Endothelial cell of umbilical vein (primary cell): Measurements from ENCODE around the gene VWA1. TPM values are rescaled to one million over a fixed set of nuclear protein-coding genes. Genes with fewer than 3 reads are reported as not detected.
"Not testable (repeated sequence)": the region's sequence is repeated elsewhere in the genome, so short reads cannot be mapped to it uniquely, and the experiment has no call there.

Source experiments
- BruUV-seq: library from RNA; stranded (reverse); fragments of 400-500 nt; replicated peaks from 2 replicates; lab custom pipeline; 2021; lab: Mats Ljungman, UMichigan
- CTCF ChIA-PET: fragments of 300-600, 350-600 bp; sonication (Branson Sonifier 250); formaldehyde crosslinking; loops from one replicate; lab custom pipeline; 2021; ENCODE audit warnings: antibody characterized with exemption, inconsistent platforms; lab: Charles Lee
- POLR2A ChIA-PET: fragments of 300-600, 350-600 bp; sonication (Branson Sonifier 250); formaldehyde crosslinking; loops from one replicate; lab custom pipeline; 2021; ENCODE audit warnings: antibody characterized with exemption, inconsistent platforms; lab: Charles Lee
- DNase-seq: peaks from one replicate; pipeline ENCODE4 v3.0.0-alpha.2; 2011; ENCODE audit warnings: low read depth, low spot score
- FAIRE-seq: peaks from 2 replicates; lab custom pipeline; 2011; peaks lifted over from hg19 to GRCh38; lab: Jason Lieb, UNC
- H2AFZ ChIP-seq: 2 replicates; pipeline ENCODE4 v1.6.0; 2012; ENCODE audit warnings: low read depth, low read length, control low read depth, inconsistent platforms
- H3K27ac ChIP-seq: 2 replicates; pipeline ENCODE4 v1.5.1; 2011; ENCODE audit warnings: low read depth, mild to moderate bottlenecking, control low read depth, low read length, moderate library complexity; ENCODE audit not compliant: insufficient read depth
- H3K27me3 ChIP-seq, 2 experiments: 2 replicates each; pipeline versions ENCODE4 v1.6.0 to v1.6.1; 2011; ENCODE audit warnings: low read length in 2 of 2, mixed read lengths in 1 of 2; ENCODE audit not compliant: control insufficient read depth in 2 of 2, insufficient read depth in 2 of 2
- H3K36me3 ChIP-seq, 2 experiments: 2 replicates in 1 of 2; 3 replicates in 1 of 2; pipeline ENCODE4 v1.5.1; 2011; ENCODE audit warnings: low read length in 2 of 2, mild to moderate bottlenecking in 1 of 2, moderate library complexity in 1 of 2; ENCODE audit not compliant: control insufficient read depth in 2 of 2, insufficient read depth in 2 of 2; ENCODE audit errors: extremely low read depth in 1 of 2
- H3K4me1 ChIP-seq: 3 replicates; pipeline ENCODE4 v1.5.1; 2011; ENCODE audit warnings: mild to moderate bottlenecking, low read length; ENCODE audit not compliant: control insufficient read depth, insufficient read depth; ENCODE audit errors: extremely low read depth
- H3K4me2 ChIP-seq: 2 replicates; pipeline ENCODE4 v1.6.1; 2011; ENCODE audit warnings: low read length, control low read depth, mixed read lengths; ENCODE audit not compliant: insufficient read depth
- H3K4me3 ChIP-seq, 3 experiments: fragments of 200-600 bp in 1 of 3; sonication (generic), shearing (Covaris generic) in 1 of 3; replicated peaks in 1 of 3; 2 replicates each; pipeline ENCODE4 v1.5.1; 2011 to 2016; ENCODE audit warnings: control low read depth in 3 of 3, low read length in 3 of 3, mild to moderate bottlenecking in 2 of 3, inconsistent platforms in 1 of 3, low read depth in 1 of 3, moderate library complexity in 1 of 3; ENCODE audit not compliant: insufficient read depth in 1 of 3
- H3K79me2 ChIP-seq: 2 replicates; pipeline ENCODE4 v1.6.0; 2012; ENCODE audit warnings: low read length, inconsistent platforms; ENCODE audit not compliant: control insufficient read depth, insufficient read depth
- H3K9ac ChIP-seq: replicated peaks from 2 replicates; pipeline ENCODE3; 2011; ENCODE audit warnings: low read length, control low read depth; ENCODE audit not compliant: insufficient read depth; ENCODE audit errors: extremely low read depth
- H3K9me1 ChIP-seq: replicated peaks from 3 replicates; pipeline ENCODE4 v1.6.0; 2011; ENCODE audit warnings: mild to moderate bottlenecking, low read length; ENCODE audit not compliant: control insufficient read depth, insufficient read depth; ENCODE audit errors: extremely low read depth
- H3K9me3 ChIP-seq: replicated peaks from 2 replicates; pipeline ENCODE4 v1.5.1; 2012; ENCODE audit warnings: low read length, inconsistent platforms; ENCODE audit not compliant: control insufficient read depth, insufficient read depth
- H4K20me1 ChIP-seq: replicated peaks from 2 replicates; pipeline ENCODE3; 2011; ENCODE audit warnings: mild to moderate bottlenecking, low read length; ENCODE audit not compliant: control insufficient read depth, insufficient read depth; ENCODE audit errors: extremely low read depth
- CTCF ChIP-seq, 2 donors: IDR thresholded peaks; 1 replicate in 1 of 2; 2 replicates in 1 of 2; pipeline ENCODE4 v1.5.1; 2011; ENCODE audit warnings: low read length in 2 of 2, mild to moderate bottlenecking in 2 of 2, moderate library complexity in 2 of 2, control low read depth in 1 of 2, inconsistent platforms in 1 of 2, low read depth in 1 of 2; ENCODE audit not compliant: insufficient read depth in 1 of 2; ENCODE audit errors: extremely low read depth in 1 of 2
- EZH2 ChIP-seq: IDR thresholded peaks from 2 replicates; pipeline ENCODE4 v1.6.1; 2012; ENCODE audit warnings: borderline replicate concordance, low read depth, mild to moderate bottlenecking, moderate library complexity, low read length, inconsistent platforms; ENCODE audit not compliant: severe bottlenecking
- FOS ChIP-seq: IDR thresholded peaks from 2 replicates; pipeline ENCODE4 v1.6.1; 2011; ENCODE audit warnings: mild to moderate bottlenecking, low read length, moderate library complexity, borderline replicate concordance; ENCODE audit not compliant: insufficient read depth
- GATA2 ChIP-seq: IDR thresholded peaks from 2 replicates; pipeline ENCODE4 v1.7.0; 2011; ENCODE audit warnings: low read depth, mild to moderate bottlenecking, moderate library complexity, mixed read lengths, low read length; ENCODE audit not compliant: insufficient read length, insufficient read depth
- JUN ChIP-seq: IDR thresholded peaks from 2 replicates; pipeline ENCODE4 v1.6.1; 2011; ENCODE audit warnings: borderline replicate concordance, low read depth; ENCODE audit not compliant: insufficient read length, insufficient read depth
- MAX ChIP-seq: IDR thresholded peaks from 2 replicates; pipeline ENCODE4 v1.6.1; 2011; ENCODE audit not compliant: insufficient read depth, insufficient read length
- MYC ChIP-seq: IDR thresholded peaks from one replicate; pipeline ENCODE4 v1.6.1; 2011; ENCODE audit warnings: mild to moderate bottlenecking, low read depth, low read length
- POLR2A ChIP-seq: IDR thresholded peaks from 2 replicates; pipeline ENCODE4 v1.6.1; 2012; ENCODE audit warnings: low read depth, mild to moderate bottlenecking, control low read depth, low read length
- POLR2AphosphoS5 ChIP-seq: IDR thresholded peaks from 2 replicates; pipeline ENCODE4 v1.6.1; 2012; ENCODE audit warnings: low read depth, mild to moderate bottlenecking, control low read depth, low read length, moderate library complexity; ENCODE audit not compliant: insufficient read depth
- dilution Hi-C: fragments of 300-500 bp; cut with MboI; formaldehyde crosslinking; loops from one replicate; pipeline ENCODE4 v1.15.0; 2019; ENCODE audit warnings: low sequenced_read_pairs; ENCODE audit not compliant: extremely low pct_ligation_motif_present
- intact Hi-C: fragments of 100-400 bp; cut with micrococcal nuclease; formaldehyde crosslinking; loops from one replicate; pipeline ENCODE4 v1.10.0; 2022
- polyA plus RNA-seq, 4 experiments: library from polyadenylated mRNA; depleted of rRNA in 3 of 4; stranded (reverse) in 3 of 4; unstranded in 1 of 4; fragments of >200 nt; gene quantifications; 2 replicates each; pipeline versions ENCODE4 v1.2.1 to v1.2.3, GENCODE V29; 2011 to 2012; ENCODE audit warnings: missing spikeins in 1 of 4
- total RNA-seq: library from RNA; stranded (reverse); gene quantifications from 2 replicates; pipeline ENCODE4 v1.2.3, GENCODE V29; 2021

VWA1 gene
- total and polyA plus RNA-seq, 2 donors (not counting 3 experiments of a cell fraction or from before 2014, with no cell fraction given): 2.0 to 6.1 TPM

GRCh38 chr1:1415751-1416150 lies 19.7 kb upstream of the VWA1 start:
- Histone ChIP-seq H3K27ac (no peak overlapping the region), H3K9me3 (no peaks in the 10 kb centered on the region), H3K9me1 (no peaks in the 10 kb centered on the region), H2AFZ (no peak overlapping the region), H3K27me3 (no peaks in the 10 kb centered on the region), H3K79me2 (no peaks in the 10 kb centered on the region), H3K4me2 (no peak overlapping the region), H3K4me1 (no peaks in the 10 kb centered on the region), H3K36me3 (no peaks in the 10 kb centered on the region), H3K9ac (no peak overlapping the region), H3K4me3 (no peak overlapping the region), H4K20me1 (no peaks in the 10 kb centered on the region)
- FAIRE-seq: no peak
- ChIA-PET CTCF (interaction anchor here (0.9 to 2.8 kb wide), 4 partner anchors 8 to 17 kb away, joined by 3 to 12 read pairs (median 3); partner anchors contain the start of gene CCNL2), POLR2A (no interaction called here)
- intact Hi-C loops: no loop called here
- no TSS peak for BruUV-seq
- DNase-seq: no peak
- dilution Hi-C loops: no loop called here
- TF ChIP-seq POLR2A (no peak), MAX (no peak), POLR2AphosphoS5 (no peak), GATA2 (no peak), MYC (no peak), JUN (no peak), CTCF (IDR thresholded peaks at IDR 0.05; ENCODE audit: extremely low read depth in 1 of 2, insufficient read depth in 1 of 2, low read depth in 1 of 2, low read length in 2 of 2) (no peak), FOS (no peak), EZH2 (no peak)

- H3K4me2 ChIP-seq, H3K4me3 ChIP-seq, H3K36me3 ChIP-seq, DNase-seq, H3K79me2 ChIP-seq, H2AFZ ChIP-seq, H3K9me1 ChIP-seq, BruUV-seq, H3K4me1 ChIP-seq, intact Hi-C loops, H4K20me1 ChIP-seq, CTCF ChIA-PET, POLR2A ChIA-PET, dilution Hi-C loops, H3K9me3 ChIP-seq, FAIRE-seq, H3K27me3 ChIP-seq, H3K27ac ChIP-seq, H3K9ac ChIP-seq: not testable (repeated sequence)
These were observed 18.1 kb upstream of the VWA1 start for GRCh38 chr1:1417396-1417795.

- H3K27me3 ChIP-seq, DNase-seq, POLR2A ChIA-PET, H3K4me2 ChIP-seq, H3K9me3 ChIP-seq, H3K36me3 ChIP-seq, H3K9ac ChIP-seq, dilution Hi-C loops, H3K4me1 ChIP-seq, H3K27ac ChIP-seq, H3K9me1 ChIP-seq, FAIRE-seq, H3K4me3 ChIP-seq, intact Hi-C loops, H4K20me1 ChIP-seq, BruUV-seq, H3K79me2 ChIP-seq, H2AFZ ChIP-seq: not testable (repeated sequence)
- CTCF ChIA-PET: interaction anchor here (1.2 kb wide), 1 partner anchor 16 kb away, joined by 4 read pairs; no protein-coding TSS in a partner anchor
These were observed 17.5 kb upstream of the VWA1 start for GRCh38 chr1:1417825-1418463.
